Measurements from ENCODE around the gene SND1.

- TF ChIP-seq, protein P1, sequence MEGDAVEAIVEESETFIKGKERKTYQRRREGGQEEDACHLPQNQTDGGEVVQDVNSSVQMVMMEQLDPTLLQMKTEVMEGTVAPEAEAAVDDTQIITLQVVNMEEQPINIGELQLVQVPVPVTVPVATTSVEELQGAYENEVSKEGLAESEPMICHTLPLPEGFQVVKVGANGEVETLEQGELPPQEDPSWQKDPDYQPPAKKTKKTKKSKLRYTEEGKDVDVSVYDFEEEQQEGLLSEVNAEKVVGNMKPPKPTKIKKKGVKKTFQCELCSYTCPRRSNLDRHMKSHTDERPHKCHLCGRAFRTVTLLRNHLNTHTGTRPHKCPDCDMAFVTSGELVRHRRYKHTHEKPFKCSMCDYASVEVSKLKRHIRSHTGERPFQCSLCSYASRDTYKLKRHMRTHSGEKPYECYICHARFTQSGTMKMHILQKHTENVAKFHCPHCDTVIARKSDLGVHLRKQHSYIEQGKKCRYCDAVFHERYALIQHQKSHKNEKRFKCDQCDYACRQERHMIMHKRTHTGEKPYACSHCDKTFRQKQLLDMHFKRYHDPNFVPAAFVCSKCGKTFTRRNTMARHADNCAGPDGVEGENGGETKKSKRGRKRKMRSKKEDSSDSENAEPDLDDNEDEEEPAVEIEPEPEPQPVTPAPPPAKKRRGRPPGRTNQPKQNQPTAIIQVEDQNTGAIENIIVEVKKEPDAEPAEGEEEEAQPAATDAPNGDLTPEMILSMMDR (IDR thresholded peaks at IDR 0.05; ENCODE audit: low read length), result no peak
- TF ChIP-seq EZH2 (optimal IDR thresholded peaks at IDR 0.05; ENCODE audit: low read depth, low read length), result no peak
Measured at GRCh38 chr7:127946847-127947246, 294.9 kb downstream of the SND1 start.

All from MM.1S (cell line).